ENCODE data around the gene OSGIN1. TPM values are rescaled to one million over a fixed set of nuclear protein-coding genes. Genes with fewer than 3 reads are reported as not detected.
A peak's percentile ranks its signal among the peaks of the same experiment; 100 is the strongest.

Gene OSGIN1
- total RNA-seq, 1 donor from 2014 or later = 5.9 TPM

- no peak for DNase-seq (ENCODE audit: low spot score)
These were observed 26.9 kb upstream of the OSGIN1 start for GRCh38 chr16:83925957-83926725.

GRCh38 chr16:83926726-83927397 is 26.2 kb upstream of the OSGIN1 start:
- peak; percentile 83 for DNase-seq (ENCODE audit: low spot score)

- DNase-seq (ENCODE audit: low spot score) = no peak
These were observed 24.5 kb upstream of the OSGIN1 start for GRCh38 chr16:83928341-83929055.

GRCh38 chr16:83929811-83930555 is 23.1 kb upstream of the OSGIN1 start:
- DNase-seq (ENCODE audit: low spot score) = no peak

GRCh38 chr16:83930730-83931500 is 22.1 kb upstream of the OSGIN1 start:
- no peak for DNase-seq (ENCODE audit: low spot score)

GRCh38 chr16:83931556-83931955 is 21.5 kb upstream of the OSGIN1 start:
- DNase-seq (ENCODE audit: low spot score) = no peak

- no peak for DNase-seq (ENCODE audit: low spot score)
These were observed 20.7 kb upstream of the OSGIN1 start for GRCh38 chr16:83932304-83932703.

GRCh38 chr16:83932955-83933673 is 19.9 kb upstream of the OSGIN1 start:
- no peak for DNase-seq (ENCODE audit: low spot score)

GRCh38 chr16:83933885-83934683 is 19.0 kb upstream of the OSGIN1 start:
- DNase-seq (ENCODE audit: low spot score) = no peak

- DNase-seq (ENCODE audit: low spot score) = no peak
These were observed 18.4 kb upstream of the OSGIN1 start for GRCh38 chr16:83934684-83934977.

GRCh38 chr16:83935005-83935857 is 17.8 kb upstream of the OSGIN1 start:
- no peak for DNase-seq (ENCODE audit: low spot score)

GRCh38 chr16:83935858-83936255 is 17.2 kb upstream of the OSGIN1 start:
- no peak for DNase-seq (ENCODE audit: low spot score)

GRCh38 chr16:83936581-83937165 is 16.4 kb upstream of the OSGIN1 start:
- no peak for DNase-seq (ENCODE audit: low spot score)

- no peak for DNase-seq (ENCODE audit: low spot score)
These were observed 15.8 kb upstream of the OSGIN1 start for GRCh38 chr16:83937267-83937666.

- DNase-seq (ENCODE audit: low spot score) = no peak
These were observed 14.8 kb upstream of the OSGIN1 start for GRCh38 chr16:83937922-83938885.

- DNase-seq (ENCODE audit: low spot score) = no peak
These were observed 13.7 kb upstream of the OSGIN1 start for GRCh38 chr16:83939266-83939855.

- DNase-seq (ENCODE audit: low spot score) = no peak
These were observed 12.9 kb upstream of the OSGIN1 start for GRCh38 chr16:83940119-83940518.
